HG03097 (cell line): ENCODE data around the gene CCT2.
"Not testable (repeated sequence)": the region's sequence is repeated elsewhere in the genome, so short reads cannot be mapped to it uniquely, and the experiment has no call there.

Experiments
- ATAC-seq: cut with Tn5 transposase; IDR thresholded peaks from one replicate; pipeline ENCODE4 v1.9.1; 2021; ENCODE audit not compliant: unreplicated experiment, low FRiP score

CCT2 gene

DNA sequence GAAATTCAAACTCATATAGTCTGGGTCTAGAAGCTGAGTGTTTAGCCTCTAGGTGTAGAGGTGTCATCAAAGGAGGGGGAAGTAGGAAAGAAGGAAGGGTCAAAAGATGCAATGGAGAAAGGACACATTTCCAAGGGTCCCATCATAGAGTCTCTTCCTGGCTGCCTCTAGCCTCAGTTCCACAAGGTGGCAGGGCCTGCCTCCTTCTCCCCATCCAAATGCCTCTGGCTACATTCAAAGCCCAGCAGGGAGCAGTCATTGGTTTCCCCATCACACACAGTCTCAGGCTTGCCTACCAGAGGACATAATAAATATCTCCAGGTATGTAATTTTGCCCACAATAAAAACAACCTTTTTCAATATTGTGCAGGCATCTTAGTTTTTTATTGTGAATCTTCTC, 2.1 kb upstream of the CCT2 start:
- no peak for ATAC-seq

DNA sequence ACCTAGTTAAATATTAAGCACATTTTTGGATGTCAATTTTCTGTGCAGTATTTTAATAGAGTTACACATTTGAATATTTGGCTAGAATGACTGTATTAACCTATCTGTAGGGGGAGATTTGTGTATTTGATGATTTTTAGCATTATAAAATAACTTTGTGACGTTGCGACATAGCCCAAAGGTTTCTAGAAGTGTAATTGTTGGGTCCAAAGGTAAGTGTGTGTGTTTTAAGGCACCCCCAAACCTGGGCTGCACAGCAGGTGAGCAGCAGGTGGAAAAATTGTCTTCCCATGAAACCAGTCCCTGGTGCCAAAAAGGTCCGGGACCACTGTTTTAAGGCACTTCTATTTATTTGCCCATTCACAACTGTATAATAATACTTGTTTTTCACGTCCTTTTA, 3.3 kb downstream of the CCT2 start:
- no peak for ATAC-seq

GRCh38 chr12:69589082-69589481, 3.8 kb downstream of the CCT2 start:
- ATAC-seq: no peak

DNA sequence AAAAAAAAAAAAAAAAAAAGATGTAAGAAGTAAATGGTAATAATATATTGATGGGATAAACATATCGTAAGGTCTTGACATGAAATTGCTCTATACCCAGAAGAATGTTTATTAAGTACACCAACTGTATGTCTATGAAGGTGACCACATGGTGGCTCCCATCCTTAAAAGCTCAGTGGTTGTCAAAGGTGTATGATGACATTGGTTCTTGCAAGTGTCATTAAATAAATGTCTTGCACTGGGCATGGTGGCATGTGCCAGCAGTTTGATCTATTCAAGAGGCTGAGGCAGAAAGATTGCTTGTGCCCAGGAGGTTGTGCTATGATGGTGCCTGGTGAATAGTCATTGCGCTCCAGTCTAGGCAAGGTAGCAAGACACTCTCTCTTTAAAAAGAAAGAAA, 10.4 kb downstream of the CCT2 start:
- ATAC-seq: no peak

- no peak for ATAC-seq
Observed at GRCh38 chr12:69598174-69598753, 13.0 kb downstream of the CCT2 start.

DNA sequence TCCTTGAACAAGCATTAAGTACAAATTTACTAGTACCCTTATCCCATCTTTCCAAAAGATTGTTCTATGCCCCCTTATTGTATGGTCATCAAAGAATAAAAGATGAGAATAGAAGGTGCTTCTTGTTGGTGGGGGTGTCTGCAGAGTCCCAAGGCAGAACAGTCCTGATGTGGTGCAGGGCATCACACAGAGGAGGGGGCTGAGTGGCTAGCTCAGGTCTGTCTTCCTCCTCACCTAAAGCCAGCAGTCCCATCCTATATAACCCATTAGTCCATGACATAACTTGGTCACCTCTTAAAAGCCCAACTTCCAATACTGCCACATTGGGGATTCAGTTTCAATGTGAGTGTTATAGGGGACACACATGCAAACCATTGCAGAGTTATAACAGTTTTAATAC, 15.5 kb downstream of the CCT2 start:
- no peak for ATAC-seq

DNA sequence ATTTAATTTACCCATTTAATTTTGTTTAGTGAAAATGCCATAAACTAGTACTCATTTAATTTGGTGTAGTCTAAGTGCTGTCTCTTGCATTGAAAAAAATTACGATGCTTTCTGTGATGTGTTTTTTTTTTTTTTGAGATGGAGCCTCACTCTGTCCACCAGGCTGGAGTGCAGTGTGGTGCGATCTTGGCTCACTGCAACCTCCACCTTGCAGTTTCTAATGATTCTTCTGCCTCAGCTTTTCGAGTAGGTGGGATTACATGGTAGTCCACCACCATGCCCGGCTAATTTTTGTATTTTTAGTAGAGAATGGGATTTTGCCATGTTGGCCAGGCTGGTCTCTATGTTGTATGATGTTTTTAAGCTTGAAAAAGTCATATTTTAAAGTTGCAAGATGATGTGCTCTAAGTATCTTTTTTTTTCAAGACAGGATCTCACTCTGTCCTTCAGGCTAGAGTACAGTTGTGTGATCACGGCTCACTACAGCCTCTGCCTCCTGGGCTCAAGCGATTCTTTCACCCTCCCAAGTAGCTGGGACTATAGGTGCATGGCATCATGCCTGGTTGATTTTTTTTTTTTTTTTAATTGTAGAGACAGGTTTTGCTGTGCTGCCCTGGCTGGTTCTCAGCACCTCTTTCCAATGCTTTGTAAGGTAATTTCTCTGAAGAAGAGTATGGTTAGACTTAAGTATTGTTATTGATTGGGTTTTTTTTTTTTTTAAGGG, 16.9 kb downstream of the CCT2 start:
- ATAC-seq: no peak

DNA sequence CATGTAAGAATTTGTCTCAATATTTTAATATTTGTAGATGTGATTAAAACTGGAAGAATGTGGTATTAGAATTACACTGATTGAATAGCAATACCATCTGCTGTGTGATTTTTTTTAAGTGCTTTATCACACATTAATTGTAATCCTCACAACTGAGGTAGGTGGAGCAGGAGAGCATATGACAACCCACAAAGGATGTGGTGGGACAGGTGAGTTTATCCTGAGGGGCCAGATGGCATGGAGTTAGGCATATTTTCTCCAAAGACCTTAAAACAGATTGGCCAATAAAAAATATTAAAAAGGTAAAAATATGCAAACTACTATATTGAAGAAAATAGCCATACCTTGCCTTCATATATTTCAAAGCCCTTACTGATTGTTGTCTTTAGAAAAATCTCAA, 17.7 kb downstream of the CCT2 start:
- ATAC-seq: no peak

- not testable (repeated sequence) for ATAC-seq
Observed at GRCh38 chr12:69603556-69603955, 18.3 kb downstream of the CCT2 start.

- not testable (repeated sequence) for ATAC-seq
Observed at GRCh38 chr12:69604275-69604674, 19.0 kb downstream of the CCT2 start.

DNA sequence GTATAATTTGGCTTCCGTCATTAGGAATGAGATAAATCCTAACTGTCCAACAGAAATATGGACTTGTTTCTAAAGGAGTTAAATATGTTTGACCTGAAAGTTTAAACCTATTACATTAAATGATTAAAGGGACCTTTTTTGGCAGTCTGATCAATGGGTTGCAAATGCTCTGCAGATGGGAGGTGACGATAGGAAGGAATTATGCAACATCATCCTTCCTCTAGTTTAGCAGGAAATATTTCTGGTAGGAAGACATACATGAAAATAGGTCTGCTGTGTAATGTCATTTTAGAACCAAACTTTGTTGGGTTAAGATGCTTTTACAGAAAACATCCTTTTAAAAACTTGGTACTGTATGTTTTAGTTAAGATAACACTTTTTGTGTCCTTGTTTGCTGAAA, 22.9 kb downstream of the CCT2 start:
- no peak for ATAC-seq

- no peak for ATAC-seq
Observed at GRCh38 chr12:69610126-69610525, 24.9 kb downstream of the CCT2 start.

DNA sequence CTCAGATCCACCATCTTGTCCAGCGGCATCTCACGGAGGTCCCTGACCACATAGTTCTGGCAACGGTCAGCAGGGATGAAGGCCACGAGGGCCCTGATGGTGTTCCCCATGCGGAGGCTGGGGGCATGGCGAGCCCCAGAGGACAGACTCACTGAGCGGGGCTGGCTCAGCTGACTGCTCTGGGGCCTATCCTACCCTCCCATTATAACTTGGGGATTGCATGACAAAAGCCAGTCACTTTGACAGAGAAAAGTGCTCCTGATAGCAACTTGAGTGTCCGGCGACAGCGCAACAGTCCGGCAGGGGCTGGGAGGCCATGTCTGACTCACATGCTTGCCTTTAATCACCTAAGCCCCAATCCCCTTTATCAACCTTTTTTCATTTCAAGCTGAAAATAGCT, 25.5 kb downstream of the CCT2 start, which contains the start of gene LRRC10:
Gene LRRC10 (minus strand): TSS at position 179 of the 400 bp plus-strand sequence. CDS start 69 bp downstream, at position 110.
- no peak for ATAC-seq

DNA sequence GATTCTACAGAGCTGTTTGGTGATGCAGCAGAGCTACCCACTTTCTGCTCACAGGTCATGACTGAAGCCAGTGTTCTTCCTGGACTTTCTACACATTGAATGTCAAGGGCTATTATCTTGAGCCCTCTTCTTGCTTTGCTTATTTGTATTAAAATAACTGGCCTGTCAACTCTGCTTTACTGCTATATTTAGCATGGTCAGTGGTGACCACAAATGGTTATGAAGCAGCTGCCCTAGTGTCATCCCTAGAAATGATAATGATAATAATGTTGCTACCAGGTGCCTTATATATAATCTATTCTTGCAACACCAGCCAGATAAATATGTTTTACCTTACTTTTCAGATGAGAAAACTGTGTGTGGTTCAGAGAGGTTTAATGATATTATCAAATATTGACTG, 28.1 kb downstream of the CCT2 start:
- ATAC-seq: no peak

DNA sequence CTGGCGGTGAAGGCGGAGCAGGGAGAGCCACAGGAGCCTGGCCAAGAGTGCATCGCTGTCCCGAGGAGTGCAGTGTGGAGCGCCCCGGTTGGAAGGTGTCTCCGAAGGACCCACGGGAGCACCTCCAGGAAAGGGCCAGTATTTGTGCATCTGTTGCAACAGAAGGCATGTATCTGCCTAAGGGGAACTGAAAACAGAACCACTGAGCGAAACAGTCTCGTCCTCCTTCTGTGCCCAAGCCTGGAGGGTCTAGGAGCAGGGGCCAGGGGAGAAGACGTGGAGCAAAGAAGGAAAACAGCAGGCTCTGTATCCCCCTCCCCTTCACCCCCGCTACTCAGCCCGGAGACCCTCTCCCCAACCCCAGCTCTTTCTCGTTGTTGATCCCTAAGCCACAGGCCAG, 30.8 kb downstream of the CCT2 start:
- ATAC-seq: no peak

GRCh38 chr12:69619050-69619449, 33.8 kb downstream of the CCT2 start:
- no peak for ATAC-seq

DNA sequence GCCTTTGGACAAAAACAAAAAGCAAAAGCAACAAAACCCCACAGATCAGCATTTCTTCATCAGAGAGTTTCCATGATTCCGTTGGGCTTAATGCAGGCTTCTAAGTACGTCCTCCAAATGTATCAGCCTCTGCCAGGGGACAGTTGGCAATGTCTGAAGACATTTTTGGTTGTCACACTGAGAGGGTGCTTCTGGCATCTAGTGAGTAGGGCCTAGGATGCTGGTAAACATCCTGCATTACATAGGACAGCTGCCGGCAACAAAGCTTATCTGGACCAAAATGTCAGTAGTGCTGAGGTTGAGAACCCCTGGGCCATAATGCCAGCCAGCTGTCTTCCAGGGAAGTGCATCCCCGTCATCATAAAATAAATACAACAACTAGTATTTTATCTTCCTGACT, 34.8 kb downstream of the CCT2 start:
- ATAC-seq: no peak

DNA sequence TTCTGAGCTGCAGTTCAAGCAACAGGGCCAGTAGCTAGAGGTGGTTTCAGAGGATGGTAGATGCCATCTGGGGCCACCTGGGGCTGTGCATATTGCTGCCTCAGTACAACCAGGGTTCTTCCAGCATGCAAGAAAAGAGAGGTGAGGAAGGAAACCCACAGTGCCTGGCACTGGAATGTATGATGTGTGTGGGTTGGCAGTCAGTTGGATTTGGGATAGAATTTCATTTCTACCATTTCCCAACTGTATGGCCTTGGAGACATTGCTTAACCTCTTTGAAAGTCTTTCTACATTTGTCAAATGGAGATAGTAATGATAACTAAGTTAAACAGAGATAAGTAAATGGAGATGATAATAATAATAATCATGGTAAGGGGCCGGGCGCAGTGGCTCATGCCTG, 35.7 kb downstream of the CCT2 start:
- ATAC-seq: no peak

- ATAC-seq: no peak
Observed at GRCh38 chr12:69621551-69621950, 36.3 kb downstream of the CCT2 start.

GRCh38 chr12:69623970-69624369, 38.7 kb downstream of the CCT2 start:
- ATAC-seq: no peak

DNA sequence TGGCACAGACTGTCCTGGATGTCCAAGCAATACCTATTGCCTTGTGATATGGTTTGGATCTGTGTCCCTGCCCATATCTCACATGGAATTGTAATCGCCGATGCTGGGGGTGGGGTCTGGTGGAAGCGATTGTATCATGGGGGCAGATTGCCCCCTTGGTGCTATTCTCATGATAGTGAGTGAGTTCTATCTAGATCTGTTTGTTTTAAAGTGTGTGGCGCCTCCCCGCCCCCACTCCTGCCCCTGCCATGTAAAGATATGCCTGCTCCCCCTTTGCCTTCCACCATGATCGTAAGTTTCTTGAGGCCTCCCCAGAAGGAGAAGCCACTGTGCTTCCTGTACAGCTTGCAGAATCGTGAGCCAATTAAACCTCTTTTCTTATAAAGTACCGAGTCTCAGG, 42.2 kb downstream of the CCT2 start:
- no peak for ATAC-seq

DNA sequence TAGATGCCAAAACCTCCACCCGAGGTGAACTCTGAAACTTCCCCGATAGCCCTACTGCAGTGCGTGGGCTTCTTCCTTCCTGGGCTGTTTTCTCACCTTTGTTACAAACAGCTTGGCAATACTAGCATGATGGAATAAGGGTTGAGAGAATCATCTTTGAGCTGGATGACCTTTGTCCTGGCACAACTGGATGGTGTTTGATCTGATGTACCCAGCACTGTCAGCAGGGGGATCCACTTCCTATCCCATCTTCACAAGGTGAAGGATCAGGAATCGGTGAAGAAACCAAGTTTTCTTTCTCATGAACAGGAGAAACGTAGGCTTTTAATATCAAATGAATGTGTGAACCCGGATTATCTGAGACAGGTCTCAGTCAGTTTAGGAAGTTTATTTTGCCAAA, 44.9 kb downstream of the CCT2 start:
- no peak for ATAC-seq
